ENCODE measurements around the gene SCFD2. TPM values are rescaled to one million over a fixed set of nuclear protein-coding genes. Genes with fewer than 3 reads are reported as not detected.
"Not testable (repeated sequence)": the region's sequence is repeated elsewhere in the genome, so short reads cannot be mapped to it uniquely, and the experiment has no call there.

The SCFD2 gene
- 10 to 100 TPM in 1 of 2 donors, 1 to 10 TPM in 1; 9.3 to 28.8 TPM for total RNA-seq
- polyA plus RNA-seq = 1 to 10 TPM; 4.3 to 5.6 TPM

GRCh38 chr4:53365486-53366300, at the start of gene SCFD2:
Gene SCFD2, minus strand, starts transcription at chr4:53366061.
- Histone ChIP-seq H3K27ac (ENCODE audit: low read depth in 1 of 2, low read length in 2 of 2) (peak within 1 kb of the TSS in 1 of 2 donors; percentile 62), H3K9ac (ENCODE audit: low read depth in 1 of 2, low read length in 2 of 2) (peak within 1 kb of the TSS; percentile 47 to 54), H3K27me3 (ENCODE audit: control insufficient read depth in 4 of 4, insufficient read depth in 4 of 4, low read length in 3 of 4) (peaks cover 0 to 4% (median 0%) of the 10 kb centered on the region in 4 donors), H3K9me3 (ENCODE audit: control insufficient read depth in 4 of 4, low read length in 3 of 4) (no peaks in the 10 kb centered on the region), H3K36me3 (ENCODE audit: control insufficient read depth in 4 of 4, insufficient read depth in 3 of 4, low read depth in 1 of 4, low read length in 3 of 4) (no peaks in the 10 kb centered on the region), H3K4me1 (ENCODE audit: control insufficient read depth in 4 of 4, insufficient read depth in 4 of 4, low read length in 3 of 4) (peaks cover 5 to 24% (median 18%) of the 10 kb centered on the region in 4 donors), H3K4me3 (ENCODE audit: low read depth in 1 of 3, low read length in 3 of 3) (peak within 1 kb of the TSS; percentile 81 to 99 (median 85))
- under 1% methylated on average over 51 of the region's 51 CpGs for WGBS
- TF ChIP-seq GABPA (IDR thresholded peaks at IDR 0.05 in 1 of 2, conservative IDR thresholded peaks at IDR 0.05 in 1 of 2) (peak; percentile 3 to 84), RXRA (IDR thresholded peaks at IDR 0.05) (peak; percentile 28 to 46), TAF1 (conservative IDR thresholded peaks at IDR 0.05) (no peak), SP1 (IDR thresholded peaks at IDR 0.05) (peak; percentile 89), RAD21 (IDR thresholded peaks at IDR 0.05) (peak; percentile 53 to 54), EGR1 (IDR thresholded peaks at IDR 0.05; ENCODE audit: low read depth in 2 of 2) (no peak), CTCF (IDR thresholded peaks at IDR 0.05; ENCODE audit: low read depth, low read length, missing input control) (no peak), FOXA1 (IDR thresholded peaks at IDR 0.05) (peak; percentile 35), HNF4A (conservative IDR thresholded peaks at IDR 0.05) (peak in 1 of 2 donors; percentile 39), JUND (IDR thresholded peaks at IDR 0.05) (peak in 1 of 2 donors; percentile 16), NR2F2 (IDR thresholded peaks at IDR 0.05) (peak; percentile 38), HNF4G (IDR thresholded peaks at IDR 0.05) (no peak), REST (IDR thresholded peaks at IDR 0.05) (peak; percentile 96), YY1 (IDR thresholded peaks at IDR 0.05) (peak; percentile 84), FOXA2 (IDR thresholded peaks at IDR 0.05) (no peak)
- TF ChIP-seq, protein P1, sequence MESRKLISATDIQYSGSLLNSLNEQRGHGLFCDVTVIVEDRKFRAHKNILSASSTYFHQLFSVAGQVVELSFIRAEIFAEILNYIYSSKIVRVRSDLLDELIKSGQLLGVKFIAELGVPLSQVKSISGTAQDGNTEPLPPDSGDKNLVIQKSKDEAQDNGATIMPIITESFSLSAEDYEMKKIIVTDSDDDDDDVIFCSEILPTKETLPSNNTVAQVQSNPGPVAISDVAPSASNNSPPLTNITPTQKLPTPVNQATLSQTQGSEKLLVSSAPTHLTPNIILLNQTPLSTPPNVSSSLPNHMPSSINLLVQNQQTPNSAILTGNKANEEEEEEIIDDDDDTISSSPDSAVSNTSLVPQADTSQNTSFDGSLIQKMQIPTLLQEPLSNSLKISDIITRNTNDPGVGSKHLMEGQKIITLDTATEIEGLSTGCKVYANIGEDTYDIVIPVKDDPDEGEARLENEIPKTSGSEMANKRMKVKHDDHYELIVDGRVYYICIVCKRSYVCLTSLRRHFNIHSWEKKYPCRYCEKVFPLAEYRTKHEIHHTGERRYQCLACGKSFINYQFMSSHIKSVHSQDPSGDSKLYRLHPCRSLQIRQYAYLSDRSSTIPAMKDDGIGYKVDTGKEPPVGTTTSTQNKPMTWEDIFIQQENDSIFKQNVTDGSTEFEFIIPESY (IDR thresholded peaks at IDR 0.05) = peak; percentile 59
- TF ChIP-seq, protein P2, sequence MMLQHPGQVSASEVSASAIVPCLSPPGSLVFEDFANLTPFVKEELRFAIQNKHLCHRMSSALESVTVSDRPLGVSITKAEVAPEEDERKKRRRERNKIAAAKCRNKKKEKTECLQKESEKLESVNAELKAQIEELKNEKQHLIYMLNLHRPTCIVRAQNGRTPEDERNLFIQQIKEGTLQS (IDR thresholded peaks at IDR 0.05) = no peak
- TF ChIP-seq, protein P3, sequence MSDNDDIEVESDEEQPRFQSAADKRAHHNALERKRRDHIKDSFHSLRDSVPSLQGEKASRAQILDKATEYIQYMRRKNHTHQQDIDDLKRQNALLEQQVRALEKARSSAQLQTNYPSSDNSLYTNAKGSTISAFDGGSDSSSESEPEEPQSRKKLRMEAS (IDR thresholded peaks at IDR 0.05) = peak; percentile 100
- peak; percentile 96 for DNase-seq (ENCODE audit: low spot score)

- H3K4me1 ChIP-seq (ENCODE audit: control insufficient read depth in 4 of 4, insufficient read depth in 4 of 4, low read length in 3 of 4); DNase-seq (ENCODE audit: low spot score); H3K4me3 ChIP-seq (ENCODE audit: low read depth in 1 of 3, low read length in 3 of 3); H3K9me3 ChIP-seq (ENCODE audit: control insufficient read depth in 4 of 4, low read length in 3 of 4); H3K27ac ChIP-seq (ENCODE audit: low read depth in 1 of 2, low read length in 2 of 2); H3K27me3 ChIP-seq (ENCODE audit: control insufficient read depth in 4 of 4, insufficient read depth in 4 of 4, low read length in 3 of 4); H3K9ac ChIP-seq (ENCODE audit: low read depth in 1 of 2, low read length in 2 of 2): not testable (repeated sequence)
- 96% methylated on average over 11 of the region's 11 CpGs for WGBS
- peaks cover 2 to 10% (median 4%) of the 10 kb centered on the region in 4 donors for H3K36me3 ChIP-seq (ENCODE audit: control insufficient read depth in 4 of 4, insufficient read depth in 3 of 4, low read depth in 1 of 4, low read length in 3 of 4)
Measured at GRCh38 chr4:53409479-53409878, 43.6 kb upstream of the SCFD2 start.
